HG02870 (cell line): ENCODE measurements around the gene UBASH3A.

ENCODE experiments used
- ATAC-seq: cut with Tn5 transposase; IDR thresholded peaks from one replicate; pipeline ENCODE4 v1.9.1; 2021; ENCODE audit warnings: mild to moderate bottlenecking, moderate library complexity; ENCODE audit not compliant: unreplicated experiment

UBASH3A gene

GRCh38 chr21:42409366-42409765 lies 5.7 kb downstream of the UBASH3A start:
- no peak for ATAC-seq

- ATAC-seq, result no peak
Measured at GRCh38 chr21:42411197-42411869, 7.6 kb downstream of the UBASH3A start.

- ATAC-seq, result no peak
Measured at GRCh38 chr21:42411891-42412635, 8.4 kb downstream of the UBASH3A start.

- no peak for ATAC-seq
Measured at GRCh38 chr21:42412636-42412933, 8.9 kb downstream of the UBASH3A start.

- no peak for ATAC-seq
Measured at GRCh38 chr21:42413093-42413492, 9.4 kb downstream of the UBASH3A start.

- ATAC-seq, result no peak
Measured at GRCh38 chr21:42413500-42413899, 9.8 kb downstream of the UBASH3A start.

GRCh38 chr21:42414066-42414465 lies 10.4 kb downstream of the UBASH3A start:
- no peak for ATAC-seq

- ATAC-seq, result no peak
Measured at GRCh38 chr21:42414553-42414927, 10.8 kb downstream of the UBASH3A start.

GRCh38 chr21:42414928-42415769 lies 11.4 kb downstream of the UBASH3A start:
- peak; percentile 86 for ATAC-seq

- ATAC-seq, result no peak
Measured at GRCh38 chr21:42417533-42417932, 13.8 kb downstream of the UBASH3A start.

- ATAC-seq, result no peak
Measured at GRCh38 chr21:42418886-42419285, 15.2 kb downstream of the UBASH3A start.

GRCh38 chr21:42419845-42420244 lies 16.1 kb downstream of the UBASH3A start:
- no peak for ATAC-seq

GRCh38 chr21:42421018-42421793 lies 17.5 kb downstream of the UBASH3A start:
- ATAC-seq, result no peak

- peak; percentile 65 for ATAC-seq
Measured at GRCh38 chr21:42423197-42423675, 19.5 kb downstream of the UBASH3A start.

GRCh38 chr21:42423685-42424084 lies 20.0 kb downstream of the UBASH3A start:
- peak; percentile 12 for ATAC-seq

- no peak for ATAC-seq
Measured at GRCh38 chr21:42424914-42425541, 21.3 kb downstream of the UBASH3A start.

- ATAC-seq, result no peak
Measured at GRCh38 chr21:42425591-42425990, 21.9 kb downstream of the UBASH3A start.

- ATAC-seq, result no peak
Measured at GRCh38 chr21:42426424-42426823, 22.7 kb downstream of the UBASH3A start.

- no peak for ATAC-seq
Measured at GRCh38 chr21:42426876-42427480, 23.3 kb downstream of the UBASH3A start.

- ATAC-seq, result no peak
Measured at GRCh38 chr21:42427809-42428419, 24.2 kb downstream of the UBASH3A start.
